ENCODE measurements around the gene KCND3. TPM values are rescaled to one million over a fixed set of nuclear protein-coding genes. Genes with fewer than 3 reads are reported as not detected.

KCND3 gene
- total RNA-seq, 4 donors from 2014 or later, result 0.35 to 4.1 (median 0.90) TPM

- DNase-seq, result no peak
- H3K27ac ChIP-seq, result no peak overlapping the region
- H3K4me1 ChIP-seq, result peaks cover 0 to 22% (median 0%) of the 10 kb centered on the region in 4 donors
Measured at GRCh38 chr1:111730706-111731105, 258.8 kb downstream of the KCND3 start.

GRCh38 chr1:111729946-111730681, 259.4 kb downstream of the KCND3 start:
- H3K27me3 ChIP-seq, result no peaks in the 10 kb centered on the region
- H3K9me3 ChIP-seq, result no peaks in the 10 kb centered on the region
- no peak overlapping the region for H3K4me3 ChIP-seq
- no peaks in the 10 kb centered on the region for H3K36me3 ChIP-seq
- H3K4me1 ChIP-seq, result peaks cover 0 to 22% (median 0%) of the 10 kb centered on the region in 4 donors
- no peak overlapping the region for H3K27ac ChIP-seq
- TF ChIP-seq POLR2A (IDR thresholded peaks at IDR 0.05) (no peak), CTCF (IDR thresholded peaks at IDR 0.05) (no peak)
- no peak for DNase-seq

More at GRCh38 chr1:111730706-111731105, 258.8 kb downstream of the KCND3 start:
- TF ChIP-seq CTCF (IDR thresholded peaks at IDR 0.05) (no peak), POLR2A (IDR thresholded peaks at IDR 0.05) (no peak)
- no peak overlapping the region for H3K4me3 ChIP-seq
- no peaks in the 10 kb centered on the region for H3K9me3 ChIP-seq
- H3K36me3 ChIP-seq, result no peaks in the 10 kb centered on the region
- no peaks in the 10 kb centered on the region for H3K27me3 ChIP-seq

GRCh38 chr1:111729271-111729921, 260.1 kb downstream of the KCND3 start:
- H3K27me3 ChIP-seq, result no peaks in the 10 kb centered on the region
- H3K9me3 ChIP-seq, result no peaks in the 10 kb centered on the region
- H3K4me3 ChIP-seq, result no peak overlapping the region
- DNase-seq, result no peak
- no peaks in the 10 kb centered on the region for H3K36me3 ChIP-seq
- TF ChIP-seq CTCF (IDR thresholded peaks at IDR 0.05) (no peak), POLR2A (IDR thresholded peaks at IDR 0.05) (no peak)
- no peak overlapping the region for H3K27ac ChIP-seq
- peaks cover 0 to 21% (median 0%) of the 10 kb centered on the region in 4 donors for H3K4me1 ChIP-seq

- Histone ChIP-seq H3K4me3 (no peak overlapping the region), H3K36me3 (no peaks in the 10 kb centered on the region), H3K27me3 (no peaks in the 10 kb centered on the region), H3K27ac (no peak overlapping the region), H3K9me3 (no peaks in the 10 kb centered on the region), H3K4me1 (peaks cover 0 to 5% (median 0%) of the 10 kb centered on the region in 4 donors)
- DNase-seq, result no peak
- TF ChIP-seq POLR2A (IDR thresholded peaks at IDR 0.05), result no peak
- no peak for TF ChIP-seq CTCF (IDR thresholded peaks at IDR 0.05)
Measured at GRCh38 chr1:111727056-111727455, 262.4 kb downstream of the KCND3 start.

- no peaks in the 10 kb centered on the region for H3K4me1 ChIP-seq
- no peaks in the 10 kb centered on the region for H3K36me3 ChIP-seq
- H3K4me3 ChIP-seq, result no peak overlapping the region
- no peaks in the 10 kb centered on the region for H3K27me3 ChIP-seq
- H3K27ac ChIP-seq, result no peak overlapping the region
- no peak for DNase-seq
- TF ChIP-seq POLR2A (IDR thresholded peaks at IDR 0.05), result no peak
- TF ChIP-seq CTCF (IDR thresholded peaks at IDR 0.05), result no peak
- no peaks in the 10 kb centered on the region for H3K9me3 ChIP-seq
Measured at GRCh38 chr1:111725192-111725591, 264.3 kb downstream of the KCND3 start.

Measured in Peyer's patch (tissue), 4 donors.